IPS-11a (cell line): Measurements from ENCODE around the gene THRB.

Experiments used
- H3K4me3 ChIP-seq: one replicate; pipeline ENCODE4 v1.5.1; 2013; ENCODE audit warnings: low read depth, low read length, control low read depth

THRB gene

DNA sequence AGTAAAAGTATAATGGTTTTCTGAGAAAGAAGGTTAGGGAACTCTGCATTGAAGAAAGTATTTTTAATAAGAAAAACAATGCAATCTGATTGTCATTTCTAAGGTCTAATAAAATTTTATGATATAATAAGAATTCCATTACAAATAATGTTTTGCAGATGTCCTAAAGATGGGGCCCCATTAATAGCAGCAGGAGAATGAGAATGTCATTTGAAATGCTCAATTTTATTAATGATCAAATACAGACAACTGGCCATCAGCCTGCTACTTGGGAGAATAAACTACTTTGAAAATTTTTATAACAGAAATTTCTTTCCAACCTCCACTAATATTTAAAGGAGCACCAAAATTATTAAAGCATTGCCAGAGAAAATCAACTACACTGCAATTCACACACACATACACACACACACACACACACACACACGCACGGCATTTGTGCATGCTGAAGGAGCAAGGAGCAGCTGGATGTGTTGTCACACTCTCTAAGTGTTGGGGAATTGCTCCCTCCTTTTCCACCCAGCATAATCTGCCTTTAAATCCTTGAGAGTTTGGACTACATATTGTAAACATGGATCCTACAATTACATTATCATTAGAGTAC lies 109.5 kb downstream of the THRB start:
- no peak overlapping the region for H3K4me3 ChIP-seq

DNA sequence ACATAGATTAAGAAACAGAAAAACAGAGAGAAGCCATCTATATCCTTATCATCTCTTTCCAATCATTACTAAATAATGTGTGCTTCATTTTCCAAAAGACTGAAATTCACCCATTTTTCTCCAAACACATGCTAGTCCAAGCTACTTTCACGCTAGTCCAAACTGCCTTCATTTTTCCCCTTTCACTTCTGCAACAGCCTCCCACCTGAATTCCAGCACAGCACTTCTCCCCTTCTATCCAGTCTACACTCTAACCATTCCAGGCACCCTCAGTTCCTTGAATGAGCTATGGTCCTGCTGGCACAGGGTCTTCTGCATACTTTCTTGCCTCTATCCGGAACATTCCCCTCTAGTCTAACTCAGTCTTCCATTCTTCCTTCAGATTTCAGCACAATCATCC lies 112.0 kb downstream of the THRB start:
- no peak overlapping the region for H3K4me3 ChIP-seq

DNA sequence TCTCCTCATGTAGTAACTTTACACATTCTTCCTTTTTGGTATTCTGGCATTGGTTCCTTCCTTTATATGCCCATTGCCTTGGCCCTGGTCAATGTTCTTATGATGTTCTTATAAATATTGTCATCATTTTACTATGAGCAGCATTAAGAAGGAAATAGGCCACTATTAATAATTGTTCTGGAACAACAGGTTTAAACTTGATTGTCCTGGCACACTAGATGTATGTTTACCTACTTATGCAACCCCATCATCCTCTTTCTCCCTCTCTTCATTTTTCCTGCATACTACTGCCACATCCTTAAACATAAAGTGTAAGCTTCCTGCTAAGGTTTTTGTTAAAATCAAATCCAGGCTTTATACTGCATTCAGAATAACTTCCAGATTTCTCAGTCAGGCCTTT lies 114.7 kb downstream of the THRB start:
- H3K4me3 ChIP-seq, result no peak overlapping the region

DNA sequence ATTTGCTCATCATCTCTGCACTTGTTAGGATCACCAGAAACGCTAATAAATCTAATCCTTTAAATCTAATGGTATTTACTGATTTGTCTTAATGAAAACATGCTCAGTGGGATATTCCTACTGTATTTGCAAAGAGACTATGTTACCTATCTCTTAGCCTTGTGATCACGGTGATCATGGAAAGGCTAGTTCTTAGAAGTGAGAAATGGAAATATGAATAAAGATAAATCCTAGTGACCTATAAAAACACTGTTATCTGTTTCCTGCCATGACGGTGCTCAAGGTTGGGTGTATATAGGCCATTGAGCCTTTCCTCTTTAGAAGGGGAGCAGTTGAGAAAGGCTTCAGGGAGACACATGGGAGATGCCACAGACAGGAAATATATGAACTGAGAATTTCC lies 116.3 kb downstream of the THRB start:
- no peak overlapping the region for H3K4me3 ChIP-seq

DNA sequence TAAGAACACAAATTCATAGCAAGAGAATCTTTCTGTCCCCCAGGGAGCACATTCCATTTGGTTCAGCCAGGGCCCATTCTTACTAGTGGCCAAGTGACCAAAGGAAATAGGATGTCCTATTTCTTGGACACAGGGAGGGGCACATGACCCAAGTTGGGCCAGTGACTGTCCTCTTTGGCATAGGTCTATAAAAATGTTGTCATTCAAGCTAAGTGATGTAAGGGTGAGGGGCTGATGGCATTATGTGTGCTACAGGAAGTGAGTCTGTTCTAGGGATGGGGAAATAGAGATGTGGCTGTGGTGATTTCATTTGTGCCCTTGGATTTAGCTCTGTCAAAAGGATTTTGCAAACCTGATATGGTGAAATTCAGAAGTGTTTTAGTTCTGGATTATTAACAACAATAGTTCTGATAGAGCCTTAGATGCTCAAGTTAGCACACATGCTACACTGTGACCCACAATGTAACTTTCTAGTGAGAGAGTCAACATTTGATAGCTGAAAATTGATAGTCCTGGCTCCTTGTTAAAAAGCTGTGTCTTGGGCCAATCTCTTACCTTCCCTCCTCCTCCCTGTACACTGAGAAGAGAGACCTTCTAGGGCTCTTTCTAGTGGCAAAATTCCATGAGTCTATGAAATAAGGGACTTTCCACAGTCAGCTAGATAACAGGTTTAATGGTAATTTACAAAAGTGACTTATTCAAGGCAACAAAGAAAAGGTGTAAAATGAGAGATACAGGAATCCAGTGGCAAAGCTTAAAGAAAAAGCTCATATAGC lies 117.2 kb downstream of the THRB start:
- H3K4me3 ChIP-seq, result no peak overlapping the region

DNA sequence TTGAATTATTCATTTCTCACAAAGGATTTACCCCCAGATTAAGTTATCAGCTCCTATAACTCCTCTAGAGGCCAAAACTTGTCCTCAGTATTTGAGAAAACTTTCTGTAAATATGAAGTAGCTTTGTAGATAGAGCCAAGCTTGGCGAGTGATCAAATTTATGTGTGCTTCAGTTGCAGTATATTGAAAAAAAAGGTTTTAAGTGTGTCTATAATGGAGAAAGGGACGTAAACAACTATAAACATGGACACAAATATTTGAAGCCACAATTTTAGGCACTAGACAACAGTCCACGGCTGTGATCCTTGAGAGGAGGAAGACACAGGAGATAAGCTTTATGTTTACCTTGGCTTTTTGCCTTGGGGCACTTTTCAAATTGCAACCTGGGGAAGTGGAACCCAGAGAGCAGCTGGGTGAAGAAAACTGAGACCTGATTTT lies 118.7 kb downstream of the THRB start:
- no peak overlapping the region for H3K4me3 ChIP-seq

DNA sequence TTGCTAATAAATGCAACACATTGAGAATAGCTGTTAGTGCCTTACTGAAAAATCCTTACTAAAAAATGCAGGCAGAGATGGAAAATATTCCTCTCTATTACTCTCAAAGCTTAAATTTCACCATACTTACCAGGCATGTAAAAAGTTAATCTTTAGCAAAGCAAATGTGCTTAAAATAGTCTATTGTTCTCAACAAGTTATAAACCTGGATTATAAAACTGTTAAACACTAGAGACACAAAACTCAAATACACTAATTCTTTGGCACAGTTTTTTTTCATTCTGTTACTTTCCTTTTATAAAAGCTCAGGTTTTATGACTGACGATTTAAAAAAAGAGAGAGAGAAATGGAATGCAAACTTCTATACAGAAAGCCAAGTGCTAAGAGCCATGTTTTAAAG lies 119.8 kb downstream of the THRB start:
- no peak overlapping the region for H3K4me3 ChIP-seq

DNA sequence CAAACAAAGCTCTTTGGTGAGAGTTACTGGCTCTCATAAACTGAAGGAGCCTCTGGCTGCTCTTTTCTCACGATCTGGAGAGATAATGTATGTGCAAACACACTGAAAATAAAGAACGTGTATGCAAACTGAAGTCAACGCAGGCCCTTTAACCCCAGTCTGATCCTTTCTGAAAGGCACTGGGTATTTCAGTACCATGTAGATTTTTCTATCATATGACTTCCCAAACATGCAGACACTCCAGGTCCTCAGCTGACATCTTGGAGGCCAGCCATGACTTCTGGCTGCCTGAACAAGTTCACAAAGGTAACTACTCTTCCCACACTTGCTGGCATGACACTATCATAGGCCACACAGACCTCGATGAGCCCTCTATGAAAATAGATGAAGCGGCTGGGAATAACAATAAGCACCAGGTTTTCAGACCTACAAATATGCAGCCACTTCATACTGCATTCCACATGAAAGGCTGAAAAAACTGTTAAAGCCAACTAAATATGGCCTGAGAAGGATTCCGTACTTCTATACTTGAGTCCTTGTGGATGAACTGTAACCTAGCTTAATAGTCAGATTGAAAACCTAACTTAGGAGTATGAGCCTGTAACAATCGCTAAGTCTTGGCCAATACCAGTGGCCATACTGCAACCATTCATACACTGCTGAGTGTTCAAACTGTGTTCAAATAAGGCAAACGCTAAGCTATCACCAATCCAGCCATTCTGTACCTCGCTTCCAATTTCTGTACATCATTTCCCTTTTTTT lies 121.3 kb downstream of the THRB start:
- H3K4me3 ChIP-seq, result no peak overlapping the region

DNA sequence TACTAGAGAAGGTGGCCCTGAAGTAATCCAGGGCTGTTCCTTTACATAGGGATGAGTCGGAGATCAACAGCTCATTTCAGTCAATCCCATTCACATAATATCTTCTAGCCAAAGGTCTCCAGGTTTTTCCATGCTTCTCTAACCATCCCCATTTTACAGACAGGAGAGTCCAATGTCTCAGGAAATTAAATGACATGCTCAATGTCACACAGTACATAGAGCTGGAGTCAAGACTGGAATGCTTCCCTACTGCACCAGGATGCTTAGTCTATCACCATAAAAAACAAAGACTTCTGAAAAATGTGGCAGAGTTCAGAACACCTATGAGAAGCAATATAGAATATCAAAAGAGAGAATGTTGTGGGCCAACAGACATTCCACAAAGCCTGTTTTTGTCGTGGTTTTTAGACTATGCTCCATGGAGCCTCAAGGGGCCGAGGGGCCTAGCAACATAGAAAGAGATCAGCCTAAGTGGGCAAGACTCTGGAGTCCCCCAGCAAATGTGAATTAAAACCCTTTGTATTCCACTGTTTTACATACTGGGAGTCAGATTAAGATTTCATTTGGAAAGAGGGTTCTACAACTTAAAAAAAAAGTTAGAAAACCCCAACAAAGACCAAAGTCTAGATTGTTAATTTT lies 122.0 kb downstream of the THRB start:
- H3K4me3 ChIP-seq, result no peak overlapping the region

DNA sequence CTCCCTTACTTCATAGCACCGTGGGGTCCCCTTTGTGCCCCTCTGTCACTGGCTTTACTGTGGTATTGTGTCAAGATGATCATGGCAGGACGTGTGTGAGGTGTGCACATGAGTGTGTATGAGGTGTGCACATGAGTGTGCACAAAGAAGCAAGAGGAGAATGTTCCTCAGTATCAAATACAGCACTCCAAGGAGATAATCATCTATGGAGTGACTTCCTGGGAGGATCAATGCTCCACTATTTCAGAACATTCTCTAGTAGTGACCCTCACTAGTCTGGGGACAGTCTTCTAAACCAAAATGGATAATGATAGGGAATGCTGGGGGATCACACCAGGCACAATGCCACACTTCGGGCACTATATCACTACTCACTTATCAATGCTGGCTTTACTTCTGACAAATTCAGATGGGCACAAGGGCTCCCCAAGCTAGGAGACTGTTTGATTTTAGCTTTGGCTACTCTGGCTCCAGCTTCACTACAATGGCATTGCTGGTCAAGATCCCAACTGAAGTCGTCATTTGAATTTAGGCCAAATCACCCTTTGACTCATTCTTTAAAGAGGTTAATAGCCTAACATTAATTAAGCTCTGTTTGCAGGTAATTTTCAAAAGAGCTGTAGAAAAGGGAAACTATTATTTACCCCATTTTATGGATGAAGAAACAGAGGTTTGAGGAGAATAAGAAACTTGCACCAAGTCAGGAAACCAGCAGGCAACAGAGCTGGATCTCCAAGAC lies 124.1 kb downstream of the THRB start:
- H3K4me3 ChIP-seq, result no peak overlapping the region

DNA sequence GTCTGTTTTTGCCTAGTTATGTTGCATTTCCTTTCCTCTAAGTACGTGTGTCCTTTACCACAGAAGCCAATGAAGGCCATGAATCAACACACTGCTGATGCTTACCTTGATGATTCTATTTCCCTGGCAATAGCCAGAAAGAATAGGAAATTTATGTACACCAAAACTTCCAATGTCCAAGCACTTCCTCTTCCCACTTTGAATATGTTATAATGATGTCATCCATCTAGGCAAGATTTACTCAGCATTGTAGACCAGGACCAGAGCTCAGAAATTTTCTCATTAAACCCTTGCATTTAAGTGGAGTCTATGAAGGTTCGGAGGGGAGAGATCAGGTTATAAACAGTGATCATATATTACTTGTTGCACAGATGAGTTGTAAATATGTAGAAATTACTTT lies 126.0 kb downstream of the THRB start:
- no peak overlapping the region for H3K4me3 ChIP-seq

DNA sequence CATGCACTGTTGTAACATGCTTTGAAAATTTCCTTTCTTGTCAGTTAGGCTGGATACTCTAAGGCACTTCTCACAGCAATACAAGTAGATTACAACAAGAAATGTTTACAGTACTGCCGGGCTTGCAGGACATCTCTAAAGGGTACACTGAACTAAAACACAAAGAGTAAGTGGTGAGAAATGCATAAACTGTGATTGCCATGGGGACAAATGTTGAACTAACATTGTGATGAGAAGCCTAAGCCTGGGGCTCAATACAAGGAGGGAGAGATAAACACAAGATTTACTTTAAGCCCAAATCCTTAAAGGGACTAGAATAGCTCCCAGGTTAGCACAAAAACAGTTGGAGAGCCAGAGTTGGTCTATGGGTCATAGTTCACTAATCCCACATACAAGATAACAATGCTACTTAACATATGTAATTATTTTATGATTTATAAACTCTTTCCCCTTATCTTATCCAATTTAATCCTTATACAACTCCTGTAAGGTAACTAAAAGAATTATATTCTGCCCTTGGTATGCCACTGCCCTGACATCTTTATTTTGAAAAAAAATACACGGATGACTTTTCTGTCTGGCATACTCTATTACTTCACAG lies 126.9 kb downstream of the THRB start:
- H3K4me3 ChIP-seq, result no peak overlapping the region

DNA sequence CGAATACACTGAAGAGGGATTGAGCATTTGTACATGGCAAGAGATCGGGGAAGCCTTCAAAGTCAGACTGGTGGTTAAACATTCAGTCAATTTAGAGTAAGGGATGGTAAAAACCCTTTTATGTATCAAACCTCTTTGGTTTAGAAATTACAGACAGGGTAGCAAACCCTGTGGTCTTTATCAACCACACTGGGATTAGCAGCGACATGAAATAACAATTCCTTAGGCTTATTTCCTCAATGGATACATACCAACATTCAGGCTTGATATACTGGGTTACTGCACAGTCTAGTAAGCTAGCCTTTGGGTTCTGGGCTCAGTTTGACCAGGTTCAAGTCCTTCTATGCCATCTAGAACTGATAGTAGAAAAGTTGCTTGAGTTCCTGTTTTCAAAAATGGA lies 127.4 kb downstream of the THRB start:
- no peak overlapping the region for H3K4me3 ChIP-seq

DNA sequence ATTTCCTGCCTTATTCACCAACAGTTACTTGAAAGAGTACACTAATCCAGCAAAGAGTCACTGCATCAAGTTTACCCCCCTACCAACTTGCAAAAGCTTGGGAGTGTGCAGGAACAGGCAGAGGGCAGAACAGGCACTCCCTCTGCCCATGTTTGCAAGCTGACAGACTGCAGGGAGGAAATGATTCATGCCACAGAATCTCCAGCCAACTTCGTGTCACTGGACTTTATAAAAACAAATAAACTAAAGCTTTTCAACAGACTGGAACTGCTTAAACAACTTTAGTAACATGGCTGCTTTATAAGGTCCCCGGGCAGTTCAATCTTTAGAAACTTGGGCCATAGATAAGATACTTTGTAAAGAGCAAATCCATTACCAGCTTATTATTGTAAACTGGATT lies 129.5 kb downstream of the THRB start:
- no peak overlapping the region for H3K4me3 ChIP-seq

DNA sequence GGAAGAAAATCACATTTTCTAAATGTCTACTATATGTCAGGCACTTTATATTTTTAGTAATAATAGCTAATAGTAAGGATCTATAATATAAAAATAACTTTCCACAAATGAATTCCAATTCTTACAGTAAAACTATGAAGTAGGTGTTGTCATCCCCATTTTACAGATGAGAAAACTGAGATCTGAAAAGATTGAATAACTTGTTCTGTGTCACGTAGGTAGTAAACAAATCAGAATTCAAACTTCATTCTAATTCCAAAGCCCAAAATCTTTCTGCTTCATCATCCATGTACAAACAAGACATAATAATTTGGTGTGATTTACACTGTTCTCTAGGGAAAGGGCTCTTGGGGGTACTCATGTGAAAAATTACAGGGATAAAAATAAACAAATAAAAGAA lies 130.3 kb downstream of the THRB start:
- H3K4me3 ChIP-seq, result no peak overlapping the region

DNA sequence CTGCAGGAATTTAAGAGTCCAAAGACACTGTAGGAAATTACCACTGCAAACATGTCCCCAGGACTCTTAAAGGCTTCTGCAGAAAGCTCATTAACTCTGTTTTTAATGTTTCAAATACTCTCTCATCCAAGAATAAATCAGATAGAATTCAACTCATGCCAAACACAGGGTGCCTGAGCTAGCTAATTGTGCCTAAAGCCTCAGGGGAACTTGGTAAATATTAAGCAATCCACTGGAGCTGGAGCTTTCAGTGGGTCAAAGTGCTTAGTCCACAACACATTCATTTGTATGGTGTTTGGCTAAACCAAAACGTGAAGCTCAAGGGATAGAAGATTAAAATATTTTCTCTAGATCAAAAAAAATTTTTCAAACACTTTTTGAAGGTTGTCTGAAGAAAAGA lies 131.4 kb downstream of the THRB start:
- no peak overlapping the region for H3K4me3 ChIP-seq

DNA sequence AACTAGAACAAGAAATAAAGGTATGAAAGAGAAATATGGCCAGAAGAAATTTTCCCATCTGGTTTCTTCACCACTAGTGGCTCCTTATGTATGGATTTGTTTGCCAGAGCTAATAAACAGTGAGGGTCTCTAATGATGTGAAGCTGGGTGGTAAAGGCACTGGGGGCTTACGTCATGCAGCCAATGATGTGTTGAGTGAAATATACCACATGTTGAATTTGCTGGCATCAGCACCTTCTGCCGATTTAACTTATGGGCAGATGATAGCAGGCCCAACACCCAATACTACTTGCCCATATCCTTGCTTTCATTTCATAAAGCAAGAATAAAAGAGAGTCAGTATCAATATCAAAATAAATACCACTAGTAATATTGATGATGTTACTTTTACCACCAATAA lies 133.0 kb downstream of the THRB start:
- H3K4me3 ChIP-seq, result no peak overlapping the region

DNA sequence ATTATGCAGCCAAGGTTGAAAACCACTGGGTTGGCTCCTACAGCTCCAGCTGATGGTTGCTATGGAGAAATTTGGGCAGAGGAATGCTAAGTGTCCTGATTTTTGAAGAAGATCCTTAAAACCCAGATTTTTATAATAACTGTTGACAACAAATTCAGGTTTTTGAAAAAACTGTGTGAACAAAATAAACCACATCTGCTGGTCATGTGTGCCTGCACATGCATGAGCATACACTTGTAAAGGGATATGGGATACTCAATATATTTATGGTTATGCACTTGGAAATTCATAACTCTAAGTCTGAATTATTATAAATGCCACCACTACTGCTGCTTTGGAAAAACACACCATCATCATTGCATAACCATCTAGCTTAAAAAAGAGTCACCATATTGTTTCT lies 133.7 kb downstream of the THRB start:
- H3K4me3 ChIP-seq, result no peak overlapping the region

DNA sequence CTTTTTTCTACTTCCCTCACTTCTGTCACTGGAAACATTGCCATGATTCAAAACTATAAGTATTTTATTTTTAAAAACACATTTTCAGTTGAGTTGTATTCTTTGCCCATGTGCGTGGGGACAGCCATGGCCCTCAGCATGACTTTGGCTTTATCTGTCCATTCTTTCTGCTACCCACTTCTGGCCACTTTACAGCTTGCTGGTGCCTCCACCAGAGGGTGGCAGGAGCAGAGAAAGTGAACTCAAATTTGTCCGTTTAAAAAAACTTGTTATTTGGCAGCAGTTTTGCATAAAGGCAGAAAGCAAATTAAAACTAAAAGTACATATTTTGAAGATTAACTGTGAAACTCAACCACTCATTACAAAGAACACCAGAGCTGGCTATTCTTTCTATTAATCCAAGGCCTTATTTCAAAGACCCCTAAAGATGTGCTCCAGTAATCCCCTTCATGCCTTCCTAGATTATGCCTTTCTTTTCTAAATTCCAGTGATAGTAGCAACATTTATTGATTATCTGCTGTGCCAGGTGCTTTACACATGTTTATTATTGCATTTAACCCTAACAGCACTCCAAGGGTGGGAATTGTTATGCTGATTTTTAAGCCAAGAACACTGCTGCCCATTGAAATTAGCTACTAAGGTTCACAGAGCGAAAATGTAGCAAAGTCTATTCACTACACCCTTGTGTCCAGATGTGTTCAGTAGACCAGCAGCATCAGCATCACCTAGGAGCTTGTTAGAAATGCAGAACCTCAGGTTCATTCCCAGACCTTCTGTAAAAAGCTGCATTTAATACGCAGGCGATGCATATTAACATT lies 134.8 kb downstream of the THRB start:
- no peak overlapping the region for H3K4me3 ChIP-seq

DNA sequence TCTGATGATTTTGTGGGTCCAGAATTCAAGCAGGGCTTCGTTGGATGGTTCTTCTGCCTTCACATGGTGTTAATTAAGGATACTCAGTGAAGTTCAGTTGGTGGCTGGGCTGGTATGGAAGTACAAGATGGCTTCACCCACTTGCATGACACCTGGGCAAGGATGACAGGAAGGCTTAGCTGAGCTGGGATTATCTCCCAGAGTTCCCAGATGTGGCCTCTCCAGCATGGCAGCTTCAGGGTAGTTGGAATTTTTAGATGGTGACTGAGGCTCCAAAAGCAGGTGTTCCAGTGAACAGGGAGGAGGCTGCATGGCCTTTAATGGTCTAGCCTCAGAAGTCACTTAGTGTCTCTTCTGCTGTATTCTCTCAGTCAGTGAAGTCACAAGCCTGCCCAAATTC lies 135.5 kb downstream of the THRB start:
- no peak overlapping the region for H3K4me3 ChIP-seq
